Gastrocnemius medialis (tissue), 4 donors: ENCODE measurements around the gene EGFLAM. TPM values are rescaled to one million over a fixed set of nuclear protein-coding genes. Genes with fewer than 3 reads are reported as not detected.

ENCODE experiments used
- ATAC-seq, 2 donors: fragments of 150-250 bp; one replicate each; pipeline ENCODE4 v1.9.1; 2016
- DNase-seq, 2 donors: peaks; one replicate each; pipeline ENCODE4 v3.0.0-alpha.2; 2019
- H3K27ac ChIP-seq, 4 donors: fragments of 200-600 bp; sonication (generic); 1 replicate in 1 of 4; 2 replicates in 3 of 4; pipeline ENCODE4 v1.5.1; 2016 to 2018; ENCODE audit warnings: mild to moderate bottlenecking in 2 of 4, moderate library complexity in 1 of 4
- H3K27me3 ChIP-seq, 3 donors: fragments of 200-600 bp; sonication (generic) in 2 of 3; 1 replicate in 1 of 3; 2 replicates in 2 of 3; pipeline versions ENCODE4 v1.5.1 to v1.6.0; 2016 to 2019; ENCODE audit warnings: mild to moderate bottlenecking in 1 of 3, moderate library complexity in 1 of 3
- H3K36me3 ChIP-seq, 2 donors: fragments of 200-600 bp; sonication (generic) in 1 of 2; one replicate each; pipeline ENCODE4 v1.5.1; 2017 to 2018
- H3K4me1 ChIP-seq, 2 donors: fragments of 200-600 bp; sonication (generic) in 1 of 2; one replicate each; pipeline ENCODE4 v1.5.1; 2016 to 2017; ENCODE audit warnings: mild to moderate bottlenecking in 2 of 2
- H3K4me3 ChIP-seq, 4 donors: fragments of 200-600 bp; sonication (generic) in 3 of 4; 1 replicate in 1 of 4; 2 replicates in 3 of 4; pipeline ENCODE4 v1.5.1; 2016 to 2019; ENCODE audit warnings: mild to moderate bottlenecking in 2 of 4
- H3K9me3 ChIP-seq, 3 donors: fragments of 200-600 bp; sonication (generic) in 2 of 3; 1 replicate in 1 of 3; 2 replicates in 2 of 3; pipeline ENCODE4 v1.5.1; 2016 to 2019
- CTCF ChIP-seq, 5 experiments: fragments of 450-650 bp in 3 of 5; fragments of 200-600 bp in 2 of 5; sonication (generic) in 2 of 5; IDR thresholded peaks in 4 of 5; conservative IDR thresholded peaks in 1 of 5; 1 replicate in 4 of 5; 2 replicates in 1 of 5; pipeline ENCODE4 v1.5.1; 2016 to 2019; ENCODE audit warnings: antibody characterized with exemption in 5 of 5, mild to moderate bottlenecking in 3 of 5, moderate library complexity in 3 of 5
- POLR2A ChIP-seq, 2 donors: fragments of 450-650 bp; IDR thresholded peaks; one replicate each; pipeline ENCODE4 v1.6.1; 2017; ENCODE audit warnings: antibody characterized with exemption in 2 of 2, mild to moderate bottlenecking in 2 of 2, moderate library complexity in 2 of 2
- in situ Hi-C, 4 donors: fragments of 200-750 bp; cut with MboI; loops; one replicate each; pipeline versions ENCODE4 v1.15.0 to v1.8.0; 2017; ENCODE audit warnings: low sequenced_read_pairs in 4 of 4
- intact Hi-C: fragments of 100-400 bp; cut with DNase I; formaldehyde crosslinking; loops from one replicate; pipeline ENCODE4 v1.15.1; 2023; ENCODE audit warnings: low total_unique reads
- total RNA-seq, 4 donors: library from RNA; depleted of rRNA; stranded (reverse); fragments of >200 nt; gene quantifications; one replicate each; pipeline versions ENCODE4 v1.1.0 to v1.2.3, GENCODE V29; 2016

Gene EGFLAM
- total RNA-seq, 4 donors from 2014 or later, result 19.2 to 36.4 (median 32.7) TPM

GRCh38 chr5:38267372-38267771, 9.0 kb downstream of the EGFLAM start:
- in situ Hi-C loops, result no loop called here

GRCh38 chr5:38273626-38274025, 15.3 kb downstream of the EGFLAM start:
- no peaks in the 10 kb centered on the region for H3K9me3 ChIP-seq
- TF ChIP-seq CTCF (IDR thresholded peaks at IDR 0.05 in 4 of 5, conservative IDR thresholded peaks at IDR 0.05 in 1 of 5) (no peak), POLR2A (IDR thresholded peaks at IDR 0.05) (no peak)
- no peak overlapping the region for H3K4me3 ChIP-seq
- DNase-seq, result no peak
- H3K27ac ChIP-seq, result no peak overlapping the region
- H3K27me3 ChIP-seq, result no peaks in the 10 kb centered on the region
- H3K4me1 ChIP-seq, result no peaks in the 10 kb centered on the region
- intact Hi-C loops (no loop called here), in situ Hi-C loops (no loop called here)
- H3K36me3 ChIP-seq, result no peaks in the 10 kb centered on the region
- no peak for ATAC-seq

More at GRCh38 chr5:38267372-38267771, 9.0 kb downstream of the EGFLAM start:
- DNase-seq, result no peak
- Histone ChIP-seq H3K4me1 (no peaks in the 10 kb centered on the region), H3K27ac (no peak overlapping the region), H3K27me3 (peaks cover 8 to 10% (median 8%) of the 10 kb centered on the region in 3 donors), H3K4me3 (no peak overlapping the region), H3K9me3 (no peaks in the 10 kb centered on the region), H3K36me3 (no peaks in the 10 kb centered on the region)
- intact Hi-C loops, result loop anchor here (10.0 kb wide), 1 partner anchor 107 kb away; no protein-coding TSS in a partner anchor
- TF ChIP-seq CTCF (IDR thresholded peaks at IDR 0.05 in 4 of 5, conservative IDR thresholded peaks at IDR 0.05 in 1 of 5) (no peak), POLR2A (IDR thresholded peaks at IDR 0.05) (no peak)
- no peak for ATAC-seq

GRCh38 chr5:38274370-38274769, 16.0 kb downstream of the EGFLAM start:
- ATAC-seq (no peak), DNase-seq (no peak)
- TF ChIP-seq CTCF (IDR thresholded peaks at IDR 0.05 in 4 of 5, conservative IDR thresholded peaks at IDR 0.05 in 1 of 5), result no peak
- no peak for TF ChIP-seq POLR2A (IDR thresholded peaks at IDR 0.05)
- in situ Hi-C loops (no loop called here), intact Hi-C loops (no loop called here)
- Histone ChIP-seq H3K36me3 (no peaks in the 10 kb centered on the region), H3K4me3 (no peak overlapping the region), H3K27ac (no peak overlapping the region), H3K4me1 (no peaks in the 10 kb centered on the region), H3K27me3 (no peaks in the 10 kb centered on the region), H3K9me3 (no peaks in the 10 kb centered on the region)

- no peaks in the 10 kb centered on the region for H3K9me3 ChIP-seq
- H3K36me3 ChIP-seq, result no peaks in the 10 kb centered on the region
- no peaks in the 10 kb centered on the region for H3K27me3 ChIP-seq
- H3K4me3 ChIP-seq, result no peak overlapping the region
- intact Hi-C loops (no loop called here), in situ Hi-C loops (no loop called here)
- ATAC-seq, result no peak
- H3K4me1 ChIP-seq, result no peaks in the 10 kb centered on the region
- DNase-seq, result no peak
- H3K27ac ChIP-seq, result no peak overlapping the region
- TF ChIP-seq CTCF (IDR thresholded peaks at IDR 0.05 in 4 of 5, conservative IDR thresholded peaks at IDR 0.05 in 1 of 5), result no peak
- TF ChIP-seq POLR2A (IDR thresholded peaks at IDR 0.05), result no peak
Measured at GRCh38 chr5:38284384-38284783, 26.0 kb downstream of the EGFLAM start.

- Histone ChIP-seq H3K9me3 (no peaks in the 10 kb centered on the region), H3K4me1 (no peaks in the 10 kb centered on the region), H3K4me3 (no peak overlapping the region), H3K27ac (no peak overlapping the region), H3K36me3 (no peaks in the 10 kb centered on the region), H3K27me3 (no peaks in the 10 kb centered on the region)
- intact Hi-C loops (no loop called here), in situ Hi-C loops (no loop called here)
- DNase-seq (no peak), ATAC-seq (no peak)
- TF ChIP-seq CTCF (IDR thresholded peaks at IDR 0.05 in 4 of 5, conservative IDR thresholded peaks at IDR 0.05 in 1 of 5) (no peak), POLR2A (IDR thresholded peaks at IDR 0.05) (no peak)
Measured at GRCh38 chr5:38285226-38285625, 26.9 kb downstream of the EGFLAM start.
